ENCODE results near the gene CDC42BPA.
"Not testable (repeated sequence)": the region's sequence is repeated elsewhere in the genome, so short reads cannot be mapped to it uniquely, and the experiment has no call there.

CDC42BPA gene

GRCh38 chr1:227062306-227062705, 256.0 kb downstream of the CDC42BPA start:
- no peak for DNase-seq (ENCODE audit: low spot score)

- DNase-seq (ENCODE audit: low spot score) = no peak
These were observed 259.2 kb downstream of the CDC42BPA start for GRCh38 chr1:227059076-227059475.

GRCh38 chr1:227058321-227058751, 260.0 kb downstream of the CDC42BPA start:
- no peak for DNase-seq (ENCODE audit: low spot score)

- DNase-seq (ENCODE audit: low spot score) = no peak
These were observed 269.0 kb downstream of the CDC42BPA start for GRCh38 chr1:227049253-227049652.

- peak; percentile 11 for DNase-seq (ENCODE audit: low spot score)
These were observed 274.5 kb downstream of the CDC42BPA start for GRCh38 chr1:227043755-227044154.

GRCh38 chr1:227042292-227042691, 276.0 kb downstream of the CDC42BPA start:
- DNase-seq (ENCODE audit: low spot score) = no peak

- no peak for DNase-seq (ENCODE audit: low spot score)
These were observed 279.9 kb downstream of the CDC42BPA start for GRCh38 chr1:227038401-227038800.

GRCh38 chr1:227037121-227037520, 281.2 kb downstream of the CDC42BPA start:
- DNase-seq (ENCODE audit: low spot score) = no peak

GRCh38 chr1:227035316-227035715, 283.0 kb downstream of the CDC42BPA start:
- DNase-seq (ENCODE audit: low spot score) = no peak

- no peak for DNase-seq (ENCODE audit: low spot score)
These were observed 284.4 kb downstream of the CDC42BPA start for GRCh38 chr1:227033880-227034279.

- no peak for DNase-seq (ENCODE audit: low spot score)
These were observed 285.9 kb downstream of the CDC42BPA start for GRCh38 chr1:227032396-227032795.

- no peak for DNase-seq (ENCODE audit: low spot score)
These were observed 301.3 kb downstream of the CDC42BPA start for GRCh38 chr1:227016990-227017389.

GRCh38 chr1:227010645-227011044, 307.6 kb downstream of the CDC42BPA start:
- DNase-seq (ENCODE audit: low spot score) = no peak

- no peak for DNase-seq (ENCODE audit: low spot score)
These were observed 308.4 kb downstream of the CDC42BPA start for GRCh38 chr1:227009937-227010336.

GRCh38 chr1:227006226-227006796, 312.0 kb downstream of the CDC42BPA start:
- no peak for DNase-seq (ENCODE audit: low spot score)

GRCh38 chr1:227004796-227005195, 313.5 kb downstream of the CDC42BPA start:
- DNase-seq (ENCODE audit: low spot score) = no peak

GRCh38 chr1:227003165-227003564, 315.1 kb downstream of the CDC42BPA start:
- DNase-seq (ENCODE audit: low spot score) = no peak

GRCh38 chr1:227002531-227003049, 315.7 kb downstream of the CDC42BPA start:
- DNase-seq (ENCODE audit: low spot score) = no peak

- DNase-seq (ENCODE audit: low spot score) = not testable (repeated sequence)
These were observed 318.7 kb downstream of the CDC42BPA start for GRCh38 chr1:226999579-226999978.

GRCh38 chr1:226995365-226996332, 322.6 kb downstream of the CDC42BPA start:
- no peak for DNase-seq (ENCODE audit: low spot score)

GRCh38 chr1:226994586-226995364, 323.5 kb downstream of the CDC42BPA start:
- DNase-seq (ENCODE audit: low spot score) = no peak
